ENCODE data around the gene AIG1.
"Not testable (repeated sequence)": the region's sequence is repeated elsewhere in the genome, so short reads cannot be mapped to it uniquely, and the experiment has no call there.

Gene AIG1

DNA sequence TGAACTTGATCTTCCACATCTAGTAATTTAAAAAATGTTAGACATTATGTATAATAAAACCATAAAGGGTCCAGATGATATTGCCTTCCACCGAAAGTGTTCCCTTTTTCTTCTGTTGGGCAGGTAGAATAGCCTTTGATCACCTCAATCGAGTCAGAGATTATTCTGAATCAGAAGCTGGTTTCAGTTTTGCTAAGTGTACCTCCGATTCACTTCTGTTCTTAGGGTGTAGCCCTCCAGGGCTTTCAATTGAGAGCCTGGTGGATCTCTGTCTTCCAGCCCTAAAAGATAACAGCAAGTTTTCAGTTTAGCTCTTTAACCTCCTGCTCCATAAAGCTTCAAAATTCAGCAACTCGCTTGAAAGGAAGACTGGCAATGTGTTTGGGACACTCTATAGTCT is 21.1 kb upstream of the AIG1 start:
- H3K4me3 ChIP-seq (replicated peaks; ENCODE audit: low read depth, low read length) = no peak overlapping the region
- TF ChIP-seq, protein P1, sequence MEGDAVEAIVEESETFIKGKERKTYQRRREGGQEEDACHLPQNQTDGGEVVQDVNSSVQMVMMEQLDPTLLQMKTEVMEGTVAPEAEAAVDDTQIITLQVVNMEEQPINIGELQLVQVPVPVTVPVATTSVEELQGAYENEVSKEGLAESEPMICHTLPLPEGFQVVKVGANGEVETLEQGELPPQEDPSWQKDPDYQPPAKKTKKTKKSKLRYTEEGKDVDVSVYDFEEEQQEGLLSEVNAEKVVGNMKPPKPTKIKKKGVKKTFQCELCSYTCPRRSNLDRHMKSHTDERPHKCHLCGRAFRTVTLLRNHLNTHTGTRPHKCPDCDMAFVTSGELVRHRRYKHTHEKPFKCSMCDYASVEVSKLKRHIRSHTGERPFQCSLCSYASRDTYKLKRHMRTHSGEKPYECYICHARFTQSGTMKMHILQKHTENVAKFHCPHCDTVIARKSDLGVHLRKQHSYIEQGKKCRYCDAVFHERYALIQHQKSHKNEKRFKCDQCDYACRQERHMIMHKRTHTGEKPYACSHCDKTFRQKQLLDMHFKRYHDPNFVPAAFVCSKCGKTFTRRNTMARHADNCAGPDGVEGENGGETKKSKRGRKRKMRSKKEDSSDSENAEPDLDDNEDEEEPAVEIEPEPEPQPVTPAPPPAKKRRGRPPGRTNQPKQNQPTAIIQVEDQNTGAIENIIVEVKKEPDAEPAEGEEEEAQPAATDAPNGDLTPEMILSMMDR (IDR thresholded peaks at IDR 0.05; ENCODE audit: low read depth, low read length, missing control alignments) = no peak
- no peak for DNase-seq (ENCODE audit: extremely low read depth, low read depth)

DNA sequence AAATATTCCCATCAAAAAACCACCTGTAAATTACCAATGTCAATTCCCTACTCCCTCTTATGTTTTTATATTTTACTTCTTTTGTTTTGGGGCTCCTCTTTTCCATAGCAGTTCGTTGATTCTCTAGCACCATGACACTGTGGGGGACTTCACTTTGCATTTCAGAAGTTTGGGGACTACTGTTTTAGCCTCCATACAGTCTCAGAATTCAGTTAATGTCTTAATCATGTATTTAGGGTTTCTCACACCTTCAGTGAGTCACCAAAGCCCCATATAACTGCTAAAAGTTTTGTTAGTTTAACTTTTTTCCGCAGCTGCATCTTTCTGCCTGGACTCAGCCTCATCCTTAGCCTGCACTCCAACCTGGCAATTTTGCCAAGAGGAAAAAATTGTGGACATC is 20.7 kb upstream of the AIG1 start:
- no peak overlapping the region for H3K4me3 ChIP-seq (replicated peaks; ENCODE audit: low read depth, low read length)
- TF ChIP-seq, protein P1 (IDR thresholded peaks at IDR 0.05; ENCODE audit: low read depth, low read length, missing control alignments) = no peak
- DNase-seq (ENCODE audit: extremely low read depth, low read depth) = no peak

- not testable (repeated sequence) for H3K4me3 ChIP-seq (replicated peaks; ENCODE audit: low read depth, low read length); DNase-seq (ENCODE audit: extremely low read depth, low read depth)
These were observed 16.3 kb upstream of the AIG1 start for GRCh38 chr6:143044345-143044744.

GRCh38 chr6:143049611-143050010 is 11.1 kb upstream of the AIG1 start:
- TF ChIP-seq, protein P1 (IDR thresholded peaks at IDR 0.05; ENCODE audit: low read depth, low read length, missing control alignments) = no peak
- no peak for DNase-seq (ENCODE audit: extremely low read depth, low read depth)
- H3K4me3 ChIP-seq (replicated peaks; ENCODE audit: low read depth, low read length) = no peak overlapping the region

DNA sequence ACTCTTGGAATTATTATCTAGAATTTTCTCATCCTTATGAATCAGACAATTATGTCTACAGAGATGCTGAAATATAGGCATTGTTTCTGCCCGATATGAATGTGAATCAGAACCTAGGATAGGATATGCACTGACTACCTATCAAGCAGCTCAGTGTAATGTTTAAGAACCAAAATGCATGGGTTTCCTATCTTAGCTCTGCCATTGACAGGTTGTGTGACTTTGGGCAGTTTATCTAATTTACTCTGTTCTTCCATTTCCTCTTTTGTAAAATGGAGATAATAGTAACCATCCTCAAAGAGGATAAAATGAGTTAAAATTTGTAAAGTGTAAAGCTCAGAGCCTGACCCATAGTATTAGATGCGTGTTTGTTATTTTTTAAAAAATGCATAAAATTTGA is 10.2 kb upstream of the AIG1 start:
- no peak overlapping the region for H3K4me3 ChIP-seq (replicated peaks; ENCODE audit: low read depth, low read length)
- TF ChIP-seq, protein P1 (IDR thresholded peaks at IDR 0.05; ENCODE audit: low read depth, low read length, missing control alignments) = no peak
- DNase-seq (ENCODE audit: extremely low read depth, low read depth) = no peak

GRCh38 chr6:143052282-143052681 is 8.4 kb upstream of the AIG1 start:
- TF ChIP-seq, protein P1 (IDR thresholded peaks at IDR 0.05; ENCODE audit: low read depth, low read length, missing control alignments) = no peak
- H3K4me3 ChIP-seq (replicated peaks; ENCODE audit: low read depth, low read length) = no peak overlapping the region
- DNase-seq (ENCODE audit: extremely low read depth, low read depth) = no peak

GRCh38 chr6:143053856-143054255 is 6.8 kb upstream of the AIG1 start:
- no peak overlapping the region for H3K4me3 ChIP-seq (replicated peaks; ENCODE audit: low read depth, low read length)
- no peak for DNase-seq (ENCODE audit: extremely low read depth, low read depth)
- TF ChIP-seq, protein P1 (IDR thresholded peaks at IDR 0.05; ENCODE audit: low read depth, low read length, missing control alignments) = no peak

Data from HFF-Myc (cell line).